HG03280 (cell line): ENCODE data around the gene SOWAHA.
A peak's percentile ranks its signal among the peaks of the same experiment; 100 is the strongest.
"Not testable (repeated sequence)": the region's sequence is repeated elsewhere in the genome, so short reads cannot be mapped to it uniquely, and the experiment has no call there.

Experiments used
- ATAC-seq: cut with Tn5 transposase; IDR thresholded peaks from one replicate; pipeline ENCODE4 v1.9.1; 2021; ENCODE audit warnings: mild to moderate bottlenecking, moderate library complexity; ENCODE audit not compliant: unreplicated experiment

The SOWAHA gene

GRCh38 chr5:132777209-132778069 lies 35.7 kb upstream of the SOWAHA start, which contains the start of gene SEPTIN8:
Gene SEPTIN8 (minus strand): TSS chr5:132777239. CDS start chr5:132777137, 102 bp downstream.
- ATAC-seq, result peak; percentile 69

- no peak for ATAC-seq
Measured at GRCh38 chr5:132778129-132778528, 35.0 kb upstream of the SOWAHA start.

GRCh38 chr5:132778856-132779255 lies 34.2 kb upstream of the SOWAHA start:
- no peak for ATAC-seq

- no peak for ATAC-seq
Measured at GRCh38 chr5:132779961-132780360, 33.1 kb upstream of the SOWAHA start.

GRCh38 chr5:132780577-132780976 lies 32.5 kb upstream of the SOWAHA start:
- ATAC-seq, result no peak

- no peak for ATAC-seq
Measured at GRCh38 chr5:132781029-132781428, 32.1 kb upstream of the SOWAHA start.

- no peak for ATAC-seq
Measured at GRCh38 chr5:132782101-132782500, 31.0 kb upstream of the SOWAHA start.

GRCh38 chr5:132785365-132785764 lies 27.7 kb upstream of the SOWAHA start:
- no peak for ATAC-seq

- no peak for ATAC-seq
Measured at GRCh38 chr5:132785864-132786263, 27.2 kb upstream of the SOWAHA start.

- no peak for ATAC-seq
Measured at GRCh38 chr5:132787076-132787475, 26.0 kb upstream of the SOWAHA start.

- no peak for ATAC-seq
Measured at GRCh38 chr5:132788508-132788907, 24.6 kb upstream of the SOWAHA start.

- no peak for ATAC-seq
Measured at GRCh38 chr5:132788990-132789886, 23.9 kb upstream of the SOWAHA start.

- ATAC-seq, result no peak
Measured at GRCh38 chr5:132790201-132790865, 22.8 kb upstream of the SOWAHA start.

- ATAC-seq, result no peak
Measured at GRCh38 chr5:132791026-132791425, 22.1 kb upstream of the SOWAHA start.

- no peak for ATAC-seq
Measured at GRCh38 chr5:132797651-132798050, 15.5 kb upstream of the SOWAHA start.

- no peak for ATAC-seq
Measured at GRCh38 chr5:132799392-132799791, 13.7 kb upstream of the SOWAHA start.

GRCh38 chr5:132800545-132800944 lies 12.6 kb upstream of the SOWAHA start:
- ATAC-seq, result no peak

GRCh38 chr5:132802044-132802684 lies 10.9 kb upstream of the SOWAHA start:
- no peak for ATAC-seq

GRCh38 chr5:132802685-132803066 lies 10.4 kb upstream of the SOWAHA start:
- ATAC-seq, result not testable (repeated sequence)

- ATAC-seq, result not testable (repeated sequence)
Measured at GRCh38 chr5:132804219-132804618, 8.9 kb upstream of the SOWAHA start.

- not testable (repeated sequence) for ATAC-seq
Measured at GRCh38 chr5:132805872-132806271, 7.2 kb upstream of the SOWAHA start.
